Large intestine (tissue), 3 donors: ENCODE measurements around the gene ZMYM1. TPM values are rescaled to one million over a fixed set of nuclear protein-coding genes. Genes with fewer than 3 reads are reported as not detected.
"Not testable (repeated sequence)": the region's sequence is repeated elsewhere in the genome, so short reads cannot be mapped to it uniquely, and the experiment has no call there.

Source experiments
- DNase-seq, 2 donors: peaks; one replicate each; pipeline versions ENCODE4 v3.0.0 to v3.0.0-alpha.2; 2013
- H3K27ac ChIP-seq: one replicate; pipeline ENCODE4 v1.5.1; 2013; ENCODE audit warnings: low read length
- H3K27me3 ChIP-seq: 2 replicates; pipeline ENCODE4 v1.6.1; 2013; ENCODE audit warnings: low read length; ENCODE audit not compliant: control insufficient read depth, insufficient read depth
- H3K36me3 ChIP-seq: 2 replicates; pipeline ENCODE4 v1.6.1; 2013; ENCODE audit warnings: low read length; ENCODE audit not compliant: control insufficient read depth, insufficient read depth
- H3K4me1 ChIP-seq: one replicate; pipeline ENCODE4 v1.6.1; 2013; ENCODE audit warnings: low read length; ENCODE audit not compliant: control insufficient read depth, insufficient read depth
- H3K4me3 ChIP-seq: one replicate; pipeline ENCODE4 v1.5.1; 2013; ENCODE audit warnings: low read length
- H3K9me3 ChIP-seq: one replicate; pipeline ENCODE4 v1.6.1; 2013; ENCODE audit warnings: mild to moderate bottlenecking, low read depth, low read length, moderate library complexity; ENCODE audit not compliant: control insufficient read depth
- WGBS: methylation state at CpG from one replicate; pipeline ENCODE4 v1.1.5; 2013; ENCODE audit warnings: low lambda C conversion rate; ENCODE audit not compliant: insufficient coverage; 5-methylcytosine and 5-hydroxymethylcytosine counted together
- polyA plus RNA-seq: library from polyadenylated mRNA; unstranded; fragments of 120-200 nt; gene quantifications from one replicate; pipeline ENCODE4 v1.2.1, GENCODE V29; 2013

The ZMYM1 gene
- polyA plus RNA-seq, 1 donor: 17.1 TPM

DNA sequence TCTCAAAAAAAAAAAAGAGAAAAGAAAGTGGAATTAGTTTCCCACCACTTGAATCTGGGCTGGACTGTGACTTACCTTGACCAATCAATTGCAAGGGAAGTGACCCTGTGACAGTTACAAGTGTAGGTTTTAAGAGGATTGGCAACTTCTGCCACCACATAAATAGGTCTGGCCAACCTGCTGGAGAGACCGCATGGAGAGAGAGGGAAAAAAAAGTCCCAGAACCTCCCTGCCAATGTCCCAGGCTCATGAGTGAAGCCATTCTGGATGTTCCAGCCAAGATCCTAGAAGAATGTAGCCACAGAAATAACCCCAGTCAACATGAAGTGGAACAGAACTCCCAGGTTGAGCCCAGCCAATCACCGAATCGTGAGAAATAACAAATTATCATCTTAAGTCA lies 35.7 kb upstream of the ZMYM1 start:
- DNase-seq: no peak
- no peak overlapping the region for H3K27ac ChIP-seq
- no peaks in the 10 kb centered on the region for H3K27me3 ChIP-seq
- H3K9me3 ChIP-seq: no peaks in the 10 kb centered on the region
- WGBS: no CpG with 5 or more reads among the region's 3 CpGs
- peaks cover 11% of the 10 kb centered on the region for H3K4me1 ChIP-seq
- no peak overlapping the region for H3K4me3 ChIP-seq
- H3K36me3 ChIP-seq: no peaks in the 10 kb centered on the region

GRCh38 chr1:35044431-35044830 lies 34.8 kb upstream of the ZMYM1 start:
- Histone ChIP-seq H3K27me3 (no peaks in the 10 kb centered on the region), H3K4me3 (no peak overlapping the region), H3K27ac (no peak overlapping the region), H3K36me3 (no peaks in the 10 kb centered on the region), H3K9me3 (no peaks in the 10 kb centered on the region), H3K4me1 (peaks cover 4% of the 10 kb centered on the region)
- DNase-seq: no peak
- WGBS: no CpG with 5 or more reads among the region's 1 CpG

DNA sequence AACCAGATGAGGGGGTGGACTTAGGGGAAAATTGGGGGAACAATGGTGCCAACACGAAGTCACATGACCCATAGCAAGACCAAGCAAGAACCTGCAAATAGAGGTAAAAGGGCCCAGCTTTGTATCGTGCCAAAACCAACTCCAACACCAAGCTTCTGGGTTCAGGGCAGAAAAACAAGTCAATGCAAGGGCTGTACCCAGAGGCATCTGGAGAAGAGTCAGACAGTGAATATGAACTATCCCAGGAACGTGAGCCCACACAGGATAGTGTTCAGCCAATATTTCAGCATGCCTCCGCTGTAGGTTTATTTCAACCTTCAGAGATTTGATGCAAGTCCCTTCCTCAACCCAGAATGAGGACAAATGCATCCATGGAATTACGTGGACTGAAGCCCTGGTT lies 32.5 kb upstream of the ZMYM1 start:
- no peak for DNase-seq
- 80% methylated on average over 1 of the region's 5 CpGs for WGBS

DNA sequence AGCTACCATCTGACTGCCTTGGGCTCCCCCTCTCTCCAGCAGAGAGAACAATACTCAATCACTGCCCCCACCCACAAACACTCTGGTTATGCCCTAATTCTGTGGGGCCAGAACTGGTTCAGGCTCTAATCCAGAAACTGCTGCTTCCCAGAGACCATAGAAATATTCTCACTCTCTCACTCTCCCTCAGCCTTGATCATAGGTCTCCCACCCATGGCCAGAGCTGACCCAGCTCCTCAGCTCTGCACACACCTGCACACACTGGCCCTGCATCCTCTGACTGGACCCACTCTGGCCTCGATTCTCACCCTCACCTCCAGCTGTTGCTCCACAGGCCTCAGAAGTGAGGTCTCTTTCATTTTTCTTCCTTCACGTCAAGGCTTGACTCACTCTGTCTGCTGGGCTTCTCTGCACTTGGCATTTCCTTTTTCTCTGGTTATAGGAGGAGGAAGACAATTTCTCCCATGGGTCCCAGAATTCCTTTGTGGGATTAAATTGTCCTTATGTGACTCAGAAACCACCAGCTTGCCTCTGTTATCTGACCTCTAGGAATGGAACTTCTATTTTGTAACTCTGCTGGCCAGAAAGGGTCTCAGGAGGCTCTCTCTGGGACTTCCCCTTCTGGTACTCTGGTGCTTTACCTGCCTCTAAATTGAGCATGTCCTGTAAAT lies 31.9 kb upstream of the ZMYM1 start:
- DNase-seq: no peak
- H3K4me3 ChIP-seq: no peak overlapping the region
- H3K27me3 ChIP-seq: no peaks in the 10 kb centered on the region
- peaks cover 4% of the 10 kb centered on the region for H3K4me1 ChIP-seq
- H3K27ac ChIP-seq: no peak overlapping the region
- no peaks in the 10 kb centered on the region for H3K36me3 ChIP-seq
- no CpG with 5 or more reads among the region's 2 CpGs for WGBS
- H3K9me3 ChIP-seq: no peaks in the 10 kb centered on the region

More for the DNA sequence above, 32.5 kb upstream of the ZMYM1 start:
- no peaks in the 10 kb centered on the region for H3K9me3 ChIP-seq
- H3K27me3 ChIP-seq: no peaks in the 10 kb centered on the region
- H3K4me1 ChIP-seq: peaks cover 4% of the 10 kb centered on the region
- H3K27ac ChIP-seq: no peak overlapping the region
- H3K4me3 ChIP-seq: no peak overlapping the region
- no peaks in the 10 kb centered on the region for H3K36me3 ChIP-seq

GRCh38 chr1:35049116-35049515 lies 30.1 kb upstream of the ZMYM1 start:
- Histone ChIP-seq H3K9me3 (no peaks in the 10 kb centered on the region), H3K27me3 (no peaks in the 10 kb centered on the region), H3K36me3 (no peaks in the 10 kb centered on the region), H3K4me3 (no peak overlapping the region), H3K27ac (no peak overlapping the region), H3K4me1 (peaks cover 4% of the 10 kb centered on the region)
- 20% methylated on average over 1 of the region's 12 CpGs for WGBS
- DNase-seq: no peak

DNA sequence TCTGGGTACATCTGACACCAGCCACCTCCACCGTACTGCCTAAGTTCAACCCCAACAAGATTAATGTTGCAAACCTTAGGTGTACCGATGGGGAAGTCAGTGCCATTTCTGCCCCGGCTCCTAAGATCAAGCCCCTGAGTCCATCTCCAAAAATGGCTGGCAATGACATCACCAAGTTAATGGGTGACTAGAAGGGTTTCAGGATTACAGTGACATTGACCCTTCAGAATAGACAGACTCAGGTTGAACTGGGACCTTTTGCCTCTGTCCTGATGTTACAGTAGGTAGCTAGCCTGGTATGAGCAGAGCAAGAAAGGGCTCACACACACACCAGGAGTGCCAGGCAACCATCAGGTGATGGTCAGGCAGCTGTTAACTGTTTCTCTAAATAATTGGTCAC lies 25.8 kb upstream of the ZMYM1 start:
- Histone ChIP-seq H3K27ac (no peak overlapping the region), H3K4me1 (no peaks in the 10 kb centered on the region), H3K9me3 (no peaks in the 10 kb centered on the region), H3K27me3 (no peaks in the 10 kb centered on the region), H3K36me3 (no peaks in the 10 kb centered on the region), H3K4me3 (no peak overlapping the region)
- no peak for DNase-seq
- WGBS: no CpG with 5 or more reads among the region's 3 CpGs

GRCh38 chr1:35054282-35054681 lies 24.9 kb upstream of the ZMYM1 start:
- H3K4me3 ChIP-seq, H3K27me3 ChIP-seq, H3K36me3 ChIP-seq, H3K27ac ChIP-seq, DNase-seq, H3K9me3 ChIP-seq, H3K4me1 ChIP-seq: not testable (repeated sequence)
- no CpG with 5 or more reads among the region's 3 CpGs for WGBS

DNA sequence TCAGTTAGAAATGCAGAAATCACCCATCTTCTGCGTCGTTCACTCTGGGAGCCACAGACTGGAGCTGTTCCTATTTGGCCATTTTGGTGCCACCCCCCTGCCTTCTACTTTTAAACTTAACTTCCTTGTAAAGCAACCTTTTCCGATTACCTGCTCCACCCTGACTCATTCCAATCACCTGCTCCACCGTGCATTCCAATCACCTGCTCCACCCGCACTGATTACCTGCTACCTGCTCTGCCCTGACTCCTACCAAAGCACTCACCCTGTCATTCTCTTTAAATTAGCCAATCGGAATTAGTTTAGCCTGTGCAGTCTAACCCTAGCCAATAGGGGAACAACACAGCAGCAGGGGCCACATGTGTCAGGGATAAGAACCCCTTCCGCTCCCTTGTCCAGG lies 20.9 kb upstream of the ZMYM1 start:
- 70% methylated on average over 2 of the region's 7 CpGs for WGBS
- H3K27me3 ChIP-seq: not testable (repeated sequence)

GRCh38 chr1:35058988-35059387 lies 20.2 kb upstream of the ZMYM1 start:
- H3K4me1 ChIP-seq: no peaks in the 10 kb centered on the region
- no peak for DNase-seq
- H3K9me3 ChIP-seq: no peaks in the 10 kb centered on the region
- H3K36me3 ChIP-seq: no peaks in the 10 kb centered on the region
- H3K4me3 ChIP-seq: no peak overlapping the region
- H3K27ac ChIP-seq: no peak overlapping the region
- no CpG with 5 or more reads among the region's 2 CpGs for WGBS
- H3K27me3 ChIP-seq: no peaks in the 10 kb centered on the region

More for the DNA sequence above, 20.9 kb upstream of the ZMYM1 start:
- not testable (repeated sequence) for DNase-seq, H3K27ac ChIP-seq, H3K4me3 ChIP-seq, H3K4me1 ChIP-seq, H3K36me3 ChIP-seq, H3K9me3 ChIP-seq

GRCh38 chr1:35062518-35063196 lies 16.5 kb upstream of the ZMYM1 start:
- no peak overlapping the region for H3K27ac ChIP-seq
- H3K27me3 ChIP-seq: no peaks in the 10 kb centered on the region
- no peaks in the 10 kb centered on the region for H3K4me1 ChIP-seq
- WGBS: 80% methylated on average over 1 of the region's 4 CpGs
- no peak overlapping the region for H3K4me3 ChIP-seq
- no peak for DNase-seq
- H3K9me3 ChIP-seq: no peaks in the 10 kb centered on the region
- no peaks in the 10 kb centered on the region for H3K36me3 ChIP-seq

DNA sequence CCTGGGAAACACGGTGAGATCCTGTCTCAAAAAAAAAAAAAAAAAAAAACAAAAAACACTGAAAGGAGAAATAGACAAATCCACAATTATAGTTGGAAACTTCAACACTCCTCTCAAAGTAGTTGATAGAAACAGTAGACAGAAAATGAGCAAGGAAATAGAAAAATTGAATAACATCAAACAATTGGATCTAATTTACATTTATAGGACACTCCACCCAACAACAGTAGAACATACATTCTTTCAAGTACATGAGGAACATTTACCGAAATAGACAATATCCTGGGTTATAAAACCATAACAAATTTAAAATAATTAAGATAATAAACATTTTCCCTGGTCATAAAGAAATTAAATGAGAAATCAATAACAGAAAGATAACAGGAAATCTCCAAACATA lies 14.9 kb upstream of the ZMYM1 start:
- H3K27ac ChIP-seq: no peak overlapping the region
- H3K9me3 ChIP-seq: no peaks in the 10 kb centered on the region
- no peaks in the 10 kb centered on the region for H3K36me3 ChIP-seq
- no peaks in the 10 kb centered on the region for H3K27me3 ChIP-seq
- DNase-seq: no peak
- no peak overlapping the region for H3K4me3 ChIP-seq
- WGBS: 63% methylated on average over 1 of the region's 2 CpGs
- H3K4me1 ChIP-seq: no peaks in the 10 kb centered on the region
